PC-3 (cell line): ENCODE data around the gene RRM2.

Source experiments
- CTCF ChIP-seq: fragments of 300-600 bp; sonication (generic); conservative IDR thresholded peaks from 2 replicates; pipeline ENCODE4 v1.5.1; 2017; ENCODE audit warnings: antibody characterized with exemption, low read depth, mild to moderate bottlenecking, low read length
- EZH2 ChIP-seq: fragments of 300-600 bp; sonication (generic); IDR thresholded peaks from one replicate; pipeline ENCODE4 v1.6.1; 2017; ENCODE audit warnings: antibody characterized with exemption, mild to moderate bottlenecking, low read length; ENCODE audit not compliant: unreplicated experiment

- TF ChIP-seq CTCF, result no peak
- TF ChIP-seq EZH2, result no peak
Measured at GRCh38 chr2:10095175-10095574, 27.4 kb upstream of the RRM2 start.
